Measurements from ENCODE around the gene RTN3. TPM values are rescaled to one million over a fixed set of nuclear protein-coding genes. Genes with fewer than 3 reads are reported as not detected.
"Not testable (repeated sequence)": the region's sequence is repeated elsewhere in the genome, so short reads cannot be mapped to it uniquely, and the experiment has no call there.

RTN3 gene
- total RNA-seq, 1 donor from 2014 or later = 126 TPM

- no peak for DNase-seq (ENCODE audit: low read depth)
Observed at GRCh38 chr11:63768237-63769041, 87.1 kb downstream of the RTN3 start, which contains the start of gene ZFTA. TSS of gene ZFTA (minus strand) at chr11:63768775. CDS start at chr11:63768622, 153 bp downstream.

- DNase-seq (ENCODE audit: low read depth) = no peak
Observed at GRCh38 chr11:63769042-63769713, 87.9 kb downstream of the RTN3 start.

DNA sequence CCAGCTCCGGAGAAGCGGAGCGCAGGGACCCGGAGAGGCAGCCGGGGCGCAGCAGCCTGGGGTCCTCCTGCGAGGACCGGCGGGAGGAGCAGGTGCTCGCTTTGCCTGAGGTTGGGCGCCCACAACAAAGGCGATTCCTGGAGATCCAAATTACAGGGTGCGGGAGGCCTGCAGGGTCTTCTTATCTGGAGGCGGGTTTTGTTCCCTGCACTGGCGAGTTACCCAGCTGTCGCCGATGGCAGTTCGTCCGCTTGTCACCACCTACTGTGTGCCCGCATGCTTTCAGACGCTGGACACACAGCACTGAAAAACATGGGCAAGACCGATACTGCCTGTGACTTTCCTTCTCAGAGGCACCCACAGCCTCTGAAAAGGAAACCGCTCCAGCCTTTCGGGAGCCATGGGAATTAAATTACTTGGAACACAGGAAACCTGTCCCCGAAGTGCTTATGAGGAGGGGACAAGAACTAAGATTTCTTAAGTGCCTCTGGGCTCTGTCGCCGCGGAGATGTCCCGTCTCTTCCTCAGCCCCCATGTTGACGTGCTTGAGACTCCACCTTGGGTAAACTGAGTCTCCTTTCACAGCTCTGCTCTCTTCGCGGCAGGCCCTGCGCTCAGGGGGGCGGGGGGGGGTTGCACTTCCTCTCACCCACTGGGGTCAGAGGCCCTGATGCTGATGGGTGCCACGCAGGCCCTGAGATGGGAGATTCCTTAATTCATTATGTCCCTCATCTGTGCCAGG is 88.6 kb downstream of the RTN3 start:
- DNase-seq (ENCODE audit: low read depth) = no peak

- DNase-seq (ENCODE audit: low read depth) = no peak
Observed at GRCh38 chr11:63770763-63771162, 89.5 kb downstream of the RTN3 start.

GRCh38 chr11:63771741-63772318 is 90.5 kb downstream of the RTN3 start:
- DNase-seq (ENCODE audit: low read depth) = not testable (repeated sequence)

DNA sequence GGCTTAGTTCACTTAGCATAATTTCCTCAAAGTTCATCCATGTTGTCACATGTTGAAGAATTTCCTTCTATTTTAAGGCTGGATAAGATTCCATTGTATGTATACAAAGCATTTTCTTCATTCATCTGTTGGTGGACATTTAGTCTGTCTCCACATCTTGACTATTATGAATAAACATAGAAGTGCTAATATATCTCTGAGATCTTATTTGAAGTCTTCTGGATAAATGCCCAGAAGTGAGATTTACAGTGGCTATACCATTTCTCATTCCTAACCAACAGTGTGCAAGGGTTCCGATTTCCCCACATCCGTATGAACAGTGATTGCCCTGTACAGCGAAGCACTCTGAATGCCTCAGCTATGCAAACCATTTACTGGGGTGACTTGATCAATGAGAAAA is 93.9 kb downstream of the RTN3 start:
- no peak for DNase-seq (ENCODE audit: low read depth)

- DNase-seq (ENCODE audit: low read depth) = no peak
Observed at GRCh38 chr11:63779039-63779438, 97.7 kb downstream of the RTN3 start.

GRCh38 chr11:63782749-63783148 is 101.4 kb downstream of the RTN3 start:
- DNase-seq (ENCODE audit: low read depth) = no peak

DNA sequence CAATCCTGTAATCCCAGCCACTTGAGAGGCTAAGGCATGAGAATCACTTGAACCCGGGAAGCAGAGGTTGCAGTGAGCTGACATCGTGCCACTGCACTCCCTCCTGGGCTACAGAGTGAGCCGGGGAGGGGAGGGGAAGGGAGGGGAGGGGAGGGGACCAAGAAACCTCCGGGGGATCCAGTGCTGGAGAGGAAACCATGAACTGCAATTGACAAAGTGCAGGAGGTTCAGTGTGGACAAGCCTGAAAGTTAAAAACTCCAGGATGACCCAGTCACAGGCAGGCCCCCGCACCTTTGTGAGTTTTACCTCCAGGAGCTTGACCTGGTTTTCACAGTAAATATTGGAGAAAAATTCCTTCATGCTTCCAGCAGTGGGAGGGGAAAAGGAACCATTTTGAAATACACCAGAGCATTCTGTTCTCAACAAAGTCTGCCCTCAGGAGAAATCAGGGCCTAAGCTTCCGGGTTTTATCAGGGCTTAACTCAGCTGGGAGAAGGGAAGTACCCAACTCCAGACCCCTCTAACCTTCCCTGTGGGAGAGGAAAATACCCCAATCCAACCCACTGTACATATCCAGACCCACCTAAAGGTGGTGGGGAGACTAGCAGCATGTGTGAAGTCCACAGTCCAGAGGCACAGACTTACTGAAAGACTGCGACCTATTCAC is 102.8 kb downstream of the RTN3 start:
- DNase-seq (ENCODE audit: low read depth) = peak; percentile 25

- DNase-seq (ENCODE audit: low read depth) = no peak
Observed at GRCh38 chr11:63785823-63786222, 104.5 kb downstream of the RTN3 start.

DNA sequence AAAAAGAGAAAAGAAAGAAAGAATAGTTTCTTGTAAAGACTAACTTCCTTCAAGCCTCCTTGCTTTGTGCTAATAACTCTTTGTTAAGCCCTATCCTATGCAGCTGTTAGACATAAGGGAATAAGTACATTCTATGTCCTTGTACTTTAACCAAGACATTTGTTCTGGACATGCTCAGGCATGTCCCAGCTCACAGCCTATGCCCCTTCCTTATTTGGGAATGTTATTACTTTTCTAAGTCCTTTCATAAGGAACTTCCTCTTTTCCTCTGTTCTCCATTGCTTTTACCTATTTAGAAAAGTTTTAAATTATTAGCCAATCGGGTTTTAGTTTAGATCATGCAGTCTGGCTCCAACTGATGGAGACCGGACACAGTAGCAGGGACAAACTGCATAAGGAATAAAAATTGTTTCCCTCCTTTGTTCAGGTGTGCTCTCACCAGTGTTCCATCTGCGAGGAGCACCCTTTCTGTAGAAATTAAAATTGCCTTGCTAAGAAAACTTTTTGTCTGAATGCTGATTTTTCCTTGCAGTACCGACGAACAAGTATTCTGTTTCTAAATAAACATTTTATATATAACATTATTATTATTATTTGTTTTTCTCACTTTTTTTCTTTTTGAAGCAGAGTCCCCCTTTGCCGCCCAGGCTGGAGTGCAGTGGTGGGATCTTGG is 110.3 kb downstream of the RTN3 start:
- DNase-seq (ENCODE audit: low read depth) = no peak

- no peak for DNase-seq (ENCODE audit: low read depth)
Observed at GRCh38 chr11:63793161-63793560, 111.9 kb downstream of the RTN3 start.

DNA sequence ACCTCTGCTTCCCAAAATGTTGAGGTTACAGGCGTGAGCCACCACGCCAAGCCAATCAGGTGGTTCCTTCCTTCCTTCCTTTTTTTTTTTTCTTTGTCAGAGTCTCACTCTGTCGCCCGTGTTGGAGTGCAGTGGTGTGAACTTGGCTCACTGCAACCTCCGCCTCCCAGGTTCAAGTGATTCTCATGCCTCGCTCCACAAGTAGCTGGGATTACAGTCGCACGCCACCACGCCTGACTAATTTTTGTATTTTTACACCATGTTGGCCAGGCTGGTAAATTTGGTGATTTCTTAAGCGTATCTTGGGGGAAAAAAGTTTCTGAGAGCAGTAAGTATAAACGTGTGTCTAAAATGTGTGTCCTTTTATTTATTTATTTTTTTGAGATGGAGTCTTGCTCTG is 113.8 kb downstream of the RTN3 start:
- no peak for DNase-seq (ENCODE audit: low read depth)

- no peak for DNase-seq (ENCODE audit: low read depth)
Observed at GRCh38 chr11:63800921-63801320, 119.6 kb downstream of the RTN3 start.

- peak; percentile 92 for DNase-seq (ENCODE audit: low read depth)
Observed at GRCh38 chr11:63802637-63803414, 121.5 kb downstream of the RTN3 start.

DNA sequence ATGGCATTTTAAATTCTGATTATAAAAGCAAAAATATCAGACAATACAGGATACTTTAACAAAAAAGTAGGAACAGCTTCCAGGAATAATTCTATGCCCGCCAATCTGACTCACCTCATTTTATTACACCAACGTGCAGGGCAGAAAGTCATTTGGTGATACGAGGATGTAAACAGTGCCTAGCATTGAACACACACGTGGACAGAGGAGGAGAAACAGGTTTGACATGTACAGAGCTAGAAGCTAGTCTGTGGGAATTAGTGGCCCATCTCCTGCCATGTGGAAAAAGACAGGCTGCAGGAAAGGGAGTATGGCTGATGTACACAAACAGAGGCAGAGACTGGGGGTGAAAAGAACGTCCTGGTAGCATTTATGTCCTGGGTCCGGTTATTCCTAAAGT is 123.0 kb downstream of the RTN3 start:
- peak; percentile 59 for DNase-seq (ENCODE audit: low read depth)

- DNase-seq (ENCODE audit: low read depth) = no peak
Observed at GRCh38 chr11:63805844-63806415, 124.6 kb downstream of the RTN3 start.
